Skin epidermis (tissue), 12 donors: Measurements from ENCODE around the gene LDAH.
A peak's percentile ranks its signal among the peaks of the same experiment; 100 is the strongest.
"Not testable (repeated sequence)": the region's sequence is repeated elsewhere in the genome, so short reads cannot be mapped to it uniquely, and the experiment has no call there.

Experiments
- H3K27ac ChIP-seq, 21 experiments: fragments of 200-600 bp; sonication (generic) in 11 of 21; one replicate each; pipeline ENCODE4 v1.5.0; 2020; ENCODE audit warnings: mild to moderate bottlenecking in 3 of 21, inconsistent platforms in 2 of 21, moderate library complexity in 2 of 21
- H3K4me3 ChIP-seq, 7 experiments: fragments of 200-600 bp; sonication (generic) in 2 of 7; one replicate each; pipeline ENCODE4 v1.5.0; 2020; ENCODE audit warnings: inconsistent platforms in 2 of 7, mild to moderate bottlenecking in 2 of 7, moderate library complexity in 1 of 7

Gene LDAH

GRCh38 chr2:20726913-20727312 lies 96.0 kb downstream of the LDAH start:
- Histone ChIP-seq H3K4me3 (no peak overlapping the region), H3K27ac (no peak overlapping the region)

GRCh38 chr2:20725782-20726181 lies 97.1 kb downstream of the LDAH start:
- Histone ChIP-seq H3K4me3 (no peak overlapping the region), H3K27ac (no peak overlapping the region)

GRCh38 chr2:20724500-20725053 lies 98.3 kb downstream of the LDAH start:
- Histone ChIP-seq H3K4me3 (no peak overlapping the region), H3K27ac (no peak overlapping the region)

DNA sequence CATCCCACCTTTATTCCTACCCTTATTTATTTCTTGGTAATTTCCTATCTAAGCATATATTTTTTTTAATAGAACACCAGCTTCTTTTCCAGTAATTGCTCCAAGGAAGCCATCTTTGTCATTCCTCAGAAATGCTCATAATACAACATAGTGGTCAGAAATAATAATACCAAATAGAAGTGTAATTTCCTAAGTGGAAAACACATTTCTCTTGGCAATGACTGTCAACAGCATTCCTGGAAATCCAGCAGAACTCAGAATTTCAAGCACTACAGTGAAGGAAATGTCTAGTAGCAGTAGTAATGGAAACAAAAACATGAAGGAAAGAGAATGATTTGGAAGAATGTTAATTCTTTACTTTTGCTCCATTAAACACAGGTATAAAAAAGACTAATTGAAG lies 99.4 kb downstream of the LDAH start:
- H3K27ac ChIP-seq, result no peak overlapping the region
- no peak overlapping the region for H3K4me3 ChIP-seq

DNA sequence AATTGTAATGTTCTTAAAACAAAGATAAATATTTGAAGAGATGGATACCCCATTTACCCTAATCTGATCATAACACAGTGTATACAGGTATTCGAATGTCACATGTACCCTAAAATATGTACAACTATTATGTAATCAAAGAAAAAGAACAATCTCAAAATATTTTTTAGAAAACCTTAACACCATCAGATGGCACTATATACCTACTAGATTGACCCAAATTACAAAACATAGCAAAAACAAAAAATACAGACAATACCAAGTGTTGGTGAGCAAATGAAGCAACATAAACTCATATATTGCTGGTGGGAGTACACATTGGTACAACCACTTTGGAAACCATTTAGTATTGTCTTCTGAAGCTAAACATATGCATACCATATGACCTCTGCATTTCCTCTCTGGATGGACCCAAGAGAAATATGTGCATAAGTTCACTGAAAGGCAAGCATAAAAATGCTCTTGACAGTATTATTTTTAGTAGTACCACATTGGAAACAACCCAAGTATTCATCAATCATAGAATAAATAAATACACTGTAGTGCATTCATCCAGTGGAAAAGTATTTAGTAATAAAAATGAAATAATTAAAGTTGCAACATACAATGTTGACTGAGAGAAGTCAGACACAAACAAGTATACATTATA lies 100.2 kb downstream of the LDAH start:
- Histone ChIP-seq H3K4me3 (no peak overlapping the region), H3K27ac (no peak overlapping the region)

- Histone ChIP-seq H3K27ac (no peak overlapping the region), H3K4me3 (no peak overlapping the region)
Observed at GRCh38 chr2:20717641-20718040, 105.3 kb downstream of the LDAH start.

GRCh38 chr2:20716164-20716563 lies 106.7 kb downstream of the LDAH start:
- H3K4me3 ChIP-seq, H3K27ac ChIP-seq: not testable (repeated sequence)

DNA sequence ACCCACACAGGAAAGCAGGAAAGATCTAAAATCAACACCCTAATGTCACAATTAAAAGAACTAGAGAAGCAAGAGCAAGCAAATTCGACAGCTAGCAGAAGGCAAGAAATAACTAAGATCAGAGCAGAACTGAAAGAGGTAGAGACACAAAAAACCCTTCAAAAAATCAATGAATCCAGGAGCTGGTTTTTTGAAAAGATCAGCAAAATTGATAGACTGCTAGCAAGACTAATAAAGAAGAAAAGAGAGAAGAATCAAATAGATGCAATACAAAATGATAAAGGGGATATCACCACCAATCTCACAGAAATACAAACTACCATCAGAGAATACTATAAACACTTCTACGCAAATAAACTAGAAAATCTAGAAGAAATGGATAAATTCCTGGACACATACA lies 108.5 kb downstream of the LDAH start:
- not testable (repeated sequence) for H3K27ac ChIP-seq, H3K4me3 ChIP-seq

DNA sequence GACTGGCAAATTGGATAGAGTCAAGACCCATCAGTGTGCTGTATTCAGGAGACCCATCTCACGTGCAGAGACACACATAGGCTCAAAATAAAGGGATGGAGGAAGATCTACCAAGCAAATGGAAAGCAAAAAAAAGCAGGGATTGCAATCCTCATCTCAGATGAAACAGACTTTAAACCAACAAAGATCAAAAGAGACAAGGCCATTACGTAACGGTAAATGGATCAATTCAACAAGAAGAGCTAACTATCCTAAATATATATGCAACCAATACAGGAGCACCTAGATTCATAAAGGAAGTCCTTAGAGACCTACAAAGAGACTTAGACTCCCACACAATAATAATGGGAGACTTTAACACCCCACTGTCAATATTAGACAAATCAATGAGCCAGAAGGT lies 109.3 kb downstream of the LDAH start:
- not testable (repeated sequence) for H3K4me3 ChIP-seq, H3K27ac ChIP-seq

GRCh38 chr2:20711641-20712040 lies 111.3 kb downstream of the LDAH start:
- H3K4me3 ChIP-seq, H3K27ac ChIP-seq: not testable (repeated sequence)

- Histone ChIP-seq H3K4me3 (no peak overlapping the region), H3K27ac (no peak overlapping the region)
Observed at GRCh38 chr2:20707601-20708000, 115.3 kb downstream of the LDAH start.

GRCh38 chr2:20706786-20707185 lies 116.1 kb downstream of the LDAH start:
- Histone ChIP-seq H3K4me3 (no peak overlapping the region), H3K27ac (no peak overlapping the region)

DNA sequence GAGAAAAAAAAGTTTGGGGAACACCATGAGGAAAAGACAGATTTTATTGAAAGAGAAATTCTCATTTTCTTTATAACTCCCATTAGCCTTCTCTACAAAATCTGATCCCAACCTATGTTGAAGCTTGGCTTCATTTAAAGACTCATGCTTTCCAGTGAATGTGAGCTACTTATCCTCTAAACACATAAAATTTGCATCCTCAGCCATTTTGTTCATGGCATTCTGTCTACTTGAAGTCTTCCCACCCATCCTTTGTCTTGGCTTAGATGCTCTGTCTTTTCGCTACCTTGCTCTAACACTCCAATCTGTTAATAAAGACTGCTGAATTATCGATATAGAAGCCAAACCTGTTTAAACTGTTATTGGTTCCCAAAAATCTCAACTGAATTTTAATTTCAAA lies 116.7 kb downstream of the LDAH start:
- H3K27ac ChIP-seq, result no peak overlapping the region
- H3K4me3 ChIP-seq, result no peak overlapping the region

GRCh38 chr2:20704886-20705285 lies 118.0 kb downstream of the LDAH start:
- no peak overlapping the region for H3K27ac ChIP-seq
- no peak overlapping the region for H3K4me3 ChIP-seq

DNA sequence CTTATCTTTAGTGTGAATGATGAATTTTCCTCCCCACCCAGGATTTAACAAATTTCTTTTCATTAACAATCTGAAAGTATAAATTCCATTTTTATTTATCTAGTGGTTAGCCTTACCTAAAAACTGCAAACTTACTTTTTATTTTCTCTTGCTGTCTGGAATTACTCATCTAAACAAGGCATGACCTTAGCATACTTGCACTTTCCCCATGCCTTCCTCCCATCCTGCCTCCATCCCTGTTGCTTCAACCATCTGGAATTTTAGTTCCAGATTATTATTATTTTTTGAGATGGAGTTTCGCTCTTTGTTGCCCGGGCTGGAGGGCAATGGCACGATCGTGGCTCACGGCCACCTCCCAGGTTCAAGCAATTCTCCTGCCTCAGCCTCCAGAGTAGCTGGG lies 120.3 kb downstream of the LDAH start:
- Histone ChIP-seq H3K27ac (no peak overlapping the region), H3K4me3 (no peak overlapping the region)

- H3K4me3 ChIP-seq, result no peak overlapping the region
- H3K27ac ChIP-seq, result peak overlapping the region in 3 of 21 experiments; percentile 9 to 33 (median 9)
Observed at GRCh38 chr2:20698916-20699613, 123.8 kb downstream of the LDAH start.

DNA sequence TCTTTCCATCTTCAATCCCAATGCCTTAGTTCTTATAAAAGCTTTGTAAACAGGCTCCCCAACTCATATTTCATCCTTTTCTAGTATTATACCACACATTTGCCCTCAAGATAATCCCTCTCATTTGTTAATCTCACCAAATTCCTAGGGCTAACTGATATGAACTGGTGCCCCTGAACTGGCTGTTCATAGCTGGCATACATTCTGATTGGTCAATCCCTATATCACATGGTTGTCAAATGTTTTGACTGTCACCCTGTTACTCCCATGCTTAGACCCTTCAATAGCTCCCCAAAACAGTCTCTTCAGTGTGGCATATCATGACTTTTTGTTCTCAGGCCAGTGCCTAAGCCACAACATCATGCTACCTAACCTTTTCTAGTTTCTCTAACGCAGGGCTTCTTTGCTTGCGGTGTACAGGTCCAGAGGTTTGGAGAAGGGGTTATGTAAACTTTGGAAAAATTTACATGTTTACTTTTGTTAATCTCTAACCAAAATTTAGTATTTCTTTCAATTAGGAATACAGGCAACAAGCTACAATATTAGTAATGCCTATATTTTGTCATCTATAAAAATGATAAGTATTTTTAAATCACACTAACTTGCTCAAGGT lies 125.5 kb downstream of the LDAH start:
- Histone ChIP-seq H3K27ac (no peak overlapping the region), H3K4me3 (no peak overlapping the region)

DNA sequence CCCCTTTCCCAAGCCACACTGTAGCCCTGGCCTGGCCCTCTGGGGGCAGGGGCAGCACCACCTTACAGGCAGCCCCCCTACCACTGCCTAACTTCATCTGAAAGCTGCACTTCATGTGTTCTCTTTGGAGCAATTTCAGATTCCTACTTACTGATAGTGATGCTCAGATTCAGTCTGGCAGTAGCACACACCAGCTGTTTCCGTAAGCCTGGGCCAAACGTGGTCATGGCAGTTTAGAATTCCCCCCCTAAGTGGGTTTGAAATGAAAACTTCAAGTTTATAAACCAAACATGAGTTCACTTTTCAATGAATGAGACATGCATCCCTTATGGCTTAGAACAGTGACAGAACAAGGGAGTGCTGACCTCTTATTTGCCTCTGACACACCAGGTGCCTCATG lies 126.5 kb downstream of the LDAH start:
- Histone ChIP-seq H3K4me3 (no peak overlapping the region), H3K27ac (no peak overlapping the region)

DNA sequence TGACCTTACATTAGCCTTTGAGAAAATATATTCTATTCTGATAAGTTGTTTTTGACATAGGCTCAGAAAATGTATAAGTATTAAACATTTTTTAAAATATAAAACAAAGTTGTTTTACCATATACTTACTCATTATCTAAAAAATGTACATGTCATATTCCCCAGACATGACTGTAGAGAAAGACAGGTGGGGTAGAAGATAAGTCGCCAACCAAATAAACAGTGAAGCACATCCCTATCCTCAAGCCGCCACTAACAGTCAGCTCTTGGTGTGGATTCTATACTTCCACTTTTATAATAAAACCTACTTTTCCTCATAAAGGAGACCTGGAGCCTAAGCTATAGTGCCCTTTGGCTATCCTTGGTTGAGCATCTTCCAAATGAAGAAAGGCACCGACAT lies 129.6 kb downstream of the LDAH start:
- no peak overlapping the region for H3K27ac ChIP-seq
- H3K4me3 ChIP-seq, result no peak overlapping the region

DNA sequence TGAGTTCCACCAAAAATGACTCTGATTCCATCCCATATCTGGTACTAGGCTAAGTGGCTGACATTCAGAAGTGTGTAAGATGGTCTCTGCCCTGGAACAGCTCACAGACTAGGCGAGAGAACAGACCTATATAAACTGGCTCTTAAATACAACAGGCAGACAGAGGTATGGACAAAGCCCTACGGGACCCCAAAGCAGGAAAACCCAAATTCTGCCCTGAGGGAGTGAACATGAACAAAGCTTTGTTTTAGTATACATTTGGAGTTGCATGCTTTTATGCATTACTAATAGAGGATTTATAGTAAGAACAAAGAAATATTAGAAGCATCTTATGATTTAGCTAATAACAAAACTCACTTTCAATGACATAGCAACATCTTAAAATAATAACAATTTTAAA lies 130.8 kb downstream of the LDAH start:
- no peak overlapping the region for H3K27ac ChIP-seq
- H3K4me3 ChIP-seq, result no peak overlapping the region

DNA sequence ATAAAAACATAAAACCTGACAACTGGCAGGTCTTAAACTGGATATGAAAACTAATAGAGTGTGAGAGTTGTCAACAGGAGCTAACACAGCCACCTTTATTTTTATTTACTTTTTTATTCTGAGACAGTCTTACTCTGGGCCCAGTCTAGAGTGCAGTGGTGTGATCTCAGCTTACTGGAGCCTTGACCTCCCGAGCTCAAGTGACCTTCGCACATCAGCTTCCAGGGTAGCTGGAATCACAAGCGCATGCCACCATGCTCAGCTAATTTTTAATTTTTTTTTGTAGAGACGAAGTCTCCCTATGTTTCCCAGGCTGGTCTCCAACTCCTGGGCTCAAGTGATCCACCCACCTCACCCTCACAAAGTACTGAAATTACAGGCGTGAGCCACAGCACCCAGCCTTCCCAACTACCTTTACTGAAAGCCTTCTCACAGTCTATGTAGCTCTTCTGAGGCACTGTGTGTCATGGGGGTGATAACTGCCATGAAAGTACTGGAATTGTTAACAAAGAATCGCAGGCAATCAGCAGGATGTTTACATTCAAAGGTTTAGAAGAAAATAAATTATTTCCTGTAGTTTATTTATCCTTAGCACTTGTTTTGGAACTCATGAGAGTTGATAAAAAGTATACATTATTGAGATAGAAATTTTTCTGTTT lies 131.7 kb downstream of the LDAH start:
- H3K4me3 ChIP-seq, result no peak overlapping the region
- H3K27ac ChIP-seq, result no peak overlapping the region
